ENCODE results near the gene TRIM58. TPM values are rescaled to one million over a fixed set of nuclear protein-coding genes. Genes with fewer than 3 reads are reported as not detected.

The TRIM58 gene
- total and polyA plus RNA-seq, 2 of the 4 experiments (the other 2 are of a cell fraction) = 0.54 to 0.91 TPM

- Histone ChIP-seq H2BK5ac (ENCODE audit: low read depth, low read length, poor library complexity, severe bottlenecking) (no peak overlapping the region), H3K4me1 (ENCODE audit: control insufficient read depth, insufficient read depth, low read length) (no peaks in the 10 kb centered on the region), H3K56ac (ENCODE audit: extremely low read depth, insufficient read depth, low read length) (no peak overlapping the region), H3K79me1 (ENCODE audit: low read depth in 1 of 2, low read length in 2 of 2) (no peaks in the 10 kb centered on the region), H3K27ac (ENCODE audit: insufficient read depth, low read length) (no peak overlapping the region), H3K4ac (ENCODE audit: low read depth, low read length) (no peak overlapping the region), H3K14ac (replicated peaks; ENCODE audit: low read depth, low read length) (no peak overlapping the region), H3K27me3 (ENCODE audit: control insufficient read depth, insufficient read depth, low read length) (no peaks in the 10 kb centered on the region), H2AK5ac (ENCODE audit: low read depth, low read length) (no peak overlapping the region), H3K9me3 (ENCODE audit: control insufficient read depth, insufficient read depth, low read length) (peaks cover 26% of the 10 kb centered on the region), H4K20me1 (ENCODE audit: insufficient read depth, low read length) (no peaks in the 10 kb centered on the region), H4K91ac (ENCODE audit: insufficient read depth, low read depth, low read length) (no peak overlapping the region), H3K9me1 (ENCODE audit: insufficient read depth, low read length) (no peaks in the 10 kb centered on the region), H2BK15ac (ENCODE audit: low read depth, low read length) (no peak overlapping the region), H2BK20ac (ENCODE audit: low read depth, low read length) (no peak overlapping the region), H2BK120ac (ENCODE audit: low read depth, low read length) (no peak overlapping the region), H3K18ac (ENCODE audit: low read depth, low read length) (no peak overlapping the region), H3K36me3 (ENCODE audit: control insufficient read depth, insufficient read depth, low read length) (no peaks in the 10 kb centered on the region), H4K5ac (ENCODE audit: low read depth, low read length) (no peak overlapping the region), H3K4me2 (ENCODE audit: low read depth, low read length) (no peak overlapping the region), H3K4me3 (ENCODE audit: insufficient read depth, low read depth, low read length) (no peak overlapping the region), H4K8ac (ENCODE audit: low read depth in 2 of 2, low read length in 2 of 2) (no peak overlapping the region), H2AK9ac (replicated peaks; ENCODE audit: low read depth, low read length, poor library complexity) (no peak overlapping the region), H2AFZ (replicated peaks; ENCODE audit: low read length, poor library complexity) (no peak overlapping the region), H3K9ac (ENCODE audit: low read depth, low read length) (no peak overlapping the region), H3K23ac (ENCODE audit: low read depth, low read length) (no peak overlapping the region)
- intact Hi-C loops (cut with micrococcal nuclease) (no loop called here), in situ Hi-C loops (cut with MboI; ENCODE audit: low sequenced_read_pairs) (no loop called here), dilution Hi-C loops (cut with HindIII; ENCODE audit: low sequenced_read_pairs, unreplicated experiment) (no loop called here)
- no TSS peak for BruUV-seq (replicated peaks)
- ATAC-seq (ENCODE audit: low read depth) = no peak
- ChIA-PET CTCF (no interaction called here), POLR2A (ENCODE audit: unreplicated experiment) (no interaction called here)
- no peak for DNase-seq
- WGBS, 2 experiments (ENCODE audit: extremely low coverage in 2 of 2, insufficient read length in 1 of 2) = 69% methylated on average over 8 of the region's 14 CpGs; no CpG with 5 or more reads in 1 of the 2 experiments
- TF ChIP-seq MAZ (IDR thresholded peaks at IDR 0.05; ENCODE audit: borderline replicate concordance, low read depth, low read length) = no peak
- TF ChIP-seq SMC3 (IDR thresholded peaks at IDR 0.05; ENCODE audit: low read depth, low read length) = no peak
- TF ChIP-seq POLR2A (IDR thresholded peaks at IDR 0.05; ENCODE audit: low read depth, low read length) = no peak
- no peak for TF ChIP-seq USF2 (IDR thresholded peaks at IDR 0.05; ENCODE audit: low read depth, low read length)
- TF ChIP-seq CEBPB (IDR thresholded peaks at IDR 0.05; ENCODE audit: low read depth, low read length) = no peak
- no peak for TF ChIP-seq ELK1 (IDR thresholded peaks at IDR 0.05; ENCODE audit: borderline replicate concordance, low read depth, low read length)
- TF ChIP-seq RAD21 (IDR thresholded peaks at IDR 0.05; ENCODE audit: low read length) = no peak
- TF ChIP-seq BHLHE40 (IDR thresholded peaks at IDR 0.05; ENCODE audit: low read depth, low read length) = no peak
- no peak for TF ChIP-seq CHD1 (IDR thresholded peaks at IDR 0.05; ENCODE audit: low read depth, low read length)
- no peak for TF ChIP-seq CTCF (conservative IDR thresholded peaks at IDR 0.05; ENCODE audit: low read depth, low read length)
- TF ChIP-seq MAFK (IDR thresholded peaks at IDR 0.05; ENCODE audit: low read depth, low read length) = no peak
- no peak for TF ChIP-seq FOS (IDR thresholded peaks at IDR 0.05; ENCODE audit: low read depth, low read length)
- no peak for TF ChIP-seq NFE2L2 (IDR thresholded peaks at IDR 0.05; ENCODE audit: low read depth, low read length)
- TF ChIP-seq RFX5 (IDR thresholded peaks at IDR 0.05; ENCODE audit: low read depth, low read length) = no peak
- TF ChIP-seq MXI1 (IDR thresholded peaks at IDR 0.05; ENCODE audit: borderline replicate concordance, low read depth, low read length) = no peak
Observed at GRCh38 chr1:247854899-247855545, 2.0 kb upstream of the TRIM58 start.

Data from IMR-90 (cell line).